ENCODE measurements around the gene BCL2A1.

DNA sequence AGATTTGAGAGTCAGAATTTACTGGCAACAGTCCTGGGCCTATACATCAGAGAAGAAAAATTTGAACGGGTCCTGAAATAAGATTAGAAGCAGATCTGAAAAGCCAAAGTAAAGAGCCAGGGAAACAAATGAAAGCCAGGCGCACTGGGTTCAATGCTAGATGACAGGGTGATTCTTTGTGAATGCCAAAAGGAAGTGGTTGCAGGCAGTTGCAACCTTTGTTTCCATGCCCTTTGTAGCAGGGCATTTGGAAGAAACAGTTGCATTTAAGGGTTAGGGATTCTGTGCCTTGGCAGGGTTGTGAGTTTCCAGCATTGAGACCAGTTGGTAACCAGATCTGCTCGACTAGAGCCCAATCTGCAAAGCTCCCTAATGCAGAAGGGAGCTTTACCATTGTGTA lies 37.8 kb downstream of the BCL2A1 start:
- TF ChIP-seq, protein P1, sequence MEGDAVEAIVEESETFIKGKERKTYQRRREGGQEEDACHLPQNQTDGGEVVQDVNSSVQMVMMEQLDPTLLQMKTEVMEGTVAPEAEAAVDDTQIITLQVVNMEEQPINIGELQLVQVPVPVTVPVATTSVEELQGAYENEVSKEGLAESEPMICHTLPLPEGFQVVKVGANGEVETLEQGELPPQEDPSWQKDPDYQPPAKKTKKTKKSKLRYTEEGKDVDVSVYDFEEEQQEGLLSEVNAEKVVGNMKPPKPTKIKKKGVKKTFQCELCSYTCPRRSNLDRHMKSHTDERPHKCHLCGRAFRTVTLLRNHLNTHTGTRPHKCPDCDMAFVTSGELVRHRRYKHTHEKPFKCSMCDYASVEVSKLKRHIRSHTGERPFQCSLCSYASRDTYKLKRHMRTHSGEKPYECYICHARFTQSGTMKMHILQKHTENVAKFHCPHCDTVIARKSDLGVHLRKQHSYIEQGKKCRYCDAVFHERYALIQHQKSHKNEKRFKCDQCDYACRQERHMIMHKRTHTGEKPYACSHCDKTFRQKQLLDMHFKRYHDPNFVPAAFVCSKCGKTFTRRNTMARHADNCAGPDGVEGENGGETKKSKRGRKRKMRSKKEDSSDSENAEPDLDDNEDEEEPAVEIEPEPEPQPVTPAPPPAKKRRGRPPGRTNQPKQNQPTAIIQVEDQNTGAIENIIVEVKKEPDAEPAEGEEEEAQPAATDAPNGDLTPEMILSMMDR (IDR thresholded peaks at IDR 0.05), result no peak
- TF ChIP-seq POLR2A (IDR thresholded peaks at IDR 0.05), result no peak

Measured in vagina (tissue), 2 donors.